C1 segment of cervical spinal cord (tissue), 14 donors: Measurements from ENCODE around the gene TMEM61.

ENCODE experiments used
- DNase-seq, 14 donors: peaks; one replicate each; lab custom pipeline; 2025; lab: John Stamatoyannopoulos, UW

Gene TMEM61

DNA sequence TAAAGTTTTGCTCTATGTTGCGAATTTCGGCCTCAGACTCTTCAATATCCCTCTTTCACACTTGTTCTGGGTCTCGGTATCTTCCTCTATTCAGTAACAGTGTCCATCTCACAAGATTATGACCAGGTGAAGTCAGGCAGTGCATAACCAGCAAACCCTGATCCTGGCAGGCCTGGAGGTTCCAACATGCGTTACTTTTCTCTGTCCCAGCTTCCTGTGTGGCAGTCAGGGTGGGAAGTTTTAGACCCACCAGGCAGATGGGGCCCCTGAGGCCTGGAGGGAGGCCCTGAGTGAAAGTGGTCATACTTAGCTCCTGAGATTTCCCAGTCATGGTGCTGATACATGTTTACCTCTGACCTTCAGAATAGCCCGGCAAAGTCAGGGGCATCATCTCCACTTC is 5.1 kb downstream of the TMEM61 start:
- no peak for DNase-seq

DNA sequence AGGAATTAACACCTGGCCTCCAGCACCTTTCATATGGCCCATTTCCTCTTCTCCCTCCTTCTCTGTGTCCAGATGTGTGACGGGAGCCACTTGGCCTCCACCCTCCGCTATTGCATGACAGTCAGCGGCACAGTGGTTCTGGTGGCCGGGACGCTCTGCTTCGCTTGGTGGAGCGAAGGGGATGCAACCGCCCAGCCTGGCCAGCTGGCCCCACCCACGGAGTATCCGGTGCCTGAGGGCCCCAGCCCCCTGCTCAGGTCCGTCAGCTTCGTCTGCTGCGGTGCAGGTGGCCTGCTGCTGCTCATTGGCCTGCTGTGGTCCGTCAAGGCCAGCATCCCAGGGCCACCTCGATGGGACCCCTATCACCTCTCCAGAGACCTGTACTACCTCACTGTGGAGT is 5.6 kb downstream of the TMEM61 start:
- no peak for DNase-seq

DNA sequence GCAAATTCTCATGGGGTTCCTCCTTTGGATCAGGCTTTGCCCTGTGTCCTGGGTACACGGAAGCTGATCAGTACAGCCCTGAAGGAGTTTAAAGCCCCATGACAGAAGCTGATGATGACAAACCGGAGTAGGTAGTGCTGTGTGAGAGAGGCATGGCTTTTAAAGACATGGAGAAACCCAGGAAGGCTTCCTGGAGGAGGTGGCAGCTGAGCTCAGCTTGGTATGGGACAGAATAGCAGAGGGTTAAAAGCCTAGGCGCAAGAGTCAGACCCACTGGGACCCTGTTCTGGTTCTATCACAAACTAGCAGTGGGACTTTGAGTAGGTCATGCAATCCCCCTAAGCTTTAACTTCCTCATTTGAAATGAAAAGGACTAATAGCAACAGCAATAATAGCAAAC is 6.1 kb downstream of the TMEM61 start:
- no peak for DNase-seq

DNA sequence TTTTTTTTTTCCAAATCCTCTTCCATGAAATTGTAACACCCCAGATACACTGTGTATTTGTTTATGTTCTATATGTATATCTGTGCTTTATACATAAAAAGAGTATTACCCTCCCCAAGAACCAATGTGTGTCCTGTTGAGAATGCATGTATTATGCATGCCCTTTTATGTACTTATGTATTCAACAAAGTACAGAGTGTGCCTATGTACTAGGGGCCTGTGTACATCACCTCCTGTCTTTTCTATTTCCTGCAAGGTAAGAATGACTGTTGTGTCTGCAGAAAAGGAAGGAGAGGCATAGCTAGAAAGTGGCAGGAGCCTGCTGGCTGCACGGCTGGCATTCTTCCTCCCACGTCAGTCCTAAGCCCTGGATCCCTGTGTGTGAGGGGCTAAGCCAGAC is 7.0 kb downstream of the TMEM61 start:
- no peak for DNase-seq

DNA sequence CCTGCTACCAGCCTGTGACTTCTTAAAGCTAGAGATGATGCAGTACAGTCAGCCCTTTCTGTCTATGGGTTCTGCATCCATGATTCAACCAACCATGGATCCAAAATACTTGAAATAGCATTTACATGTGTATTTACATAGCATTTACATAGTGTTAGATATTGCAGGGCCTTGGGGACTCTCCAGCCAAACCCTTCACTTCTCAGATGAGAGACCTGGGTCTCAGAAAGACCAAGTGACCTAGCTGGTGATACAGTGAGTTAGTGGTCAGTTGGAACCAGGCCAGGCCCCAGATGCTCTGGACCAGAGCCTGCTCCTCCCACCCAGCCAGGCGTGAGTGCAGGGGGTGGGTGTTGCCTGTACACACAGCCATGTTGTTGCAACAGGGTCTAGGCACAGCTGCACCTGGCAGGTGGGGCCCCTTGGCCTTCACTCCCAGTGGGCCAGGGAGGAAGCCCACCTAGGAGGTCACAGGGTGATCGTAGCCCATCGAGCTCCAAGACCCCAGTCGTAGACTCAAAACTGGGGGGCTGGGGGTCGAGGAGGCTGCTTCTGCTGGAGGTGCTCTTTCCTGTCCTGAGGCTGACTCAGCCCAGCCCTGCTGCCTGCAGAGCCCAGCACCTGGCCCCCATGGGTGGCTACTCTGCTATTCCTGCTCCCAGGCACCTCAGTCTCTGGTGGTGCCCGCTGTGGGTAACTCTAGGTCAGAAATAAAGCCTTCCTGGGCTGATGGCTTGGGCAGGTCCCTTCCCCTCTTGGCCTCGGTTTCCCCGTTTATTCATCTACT is 7.7 kb downstream of the TMEM61 start:
- no peak for DNase-seq

DNA sequence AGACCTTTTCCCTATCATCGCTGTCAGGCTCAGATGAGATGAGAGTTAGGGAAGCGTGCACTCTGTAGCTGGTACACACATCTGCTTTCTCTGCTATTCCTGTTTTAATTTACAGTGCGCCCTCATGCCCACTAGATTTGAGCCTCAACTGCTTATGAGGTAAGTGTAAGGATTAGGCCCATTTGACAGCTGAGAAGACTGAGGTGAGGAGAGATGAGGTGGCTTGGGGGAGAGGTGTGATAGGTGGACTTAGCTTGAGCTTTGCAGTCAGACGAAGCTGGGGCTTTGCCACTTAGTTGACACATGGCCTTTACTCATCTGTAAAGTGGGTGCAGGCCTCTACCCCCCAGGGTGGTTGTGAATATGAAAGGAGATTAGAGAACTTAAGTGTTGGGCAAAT is 8.5 kb downstream of the TMEM61 start:
- no peak for DNase-seq

DNA sequence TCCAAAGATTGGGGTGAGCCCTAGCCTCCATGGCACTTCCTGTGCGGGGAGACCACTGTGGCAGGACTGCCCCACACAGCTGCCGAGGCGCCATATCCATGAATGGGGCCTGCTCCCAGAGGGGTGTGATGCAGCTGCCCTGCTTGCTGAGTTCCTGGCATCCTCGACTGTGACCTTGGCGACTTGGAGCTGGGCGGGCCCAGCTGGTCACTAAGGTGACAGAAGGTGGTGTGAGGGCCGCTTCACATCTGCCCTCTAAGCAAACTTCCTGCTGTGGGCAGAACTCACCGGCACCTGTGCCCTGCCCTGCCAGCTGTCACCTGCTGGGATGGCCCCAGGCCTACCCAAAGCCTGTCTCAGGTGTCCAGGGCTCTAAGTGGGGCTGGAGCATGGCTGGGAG is 9.0 kb downstream of the TMEM61 start:
- peak in 1 of 14 donors; percentile 15 for DNase-seq

DNA sequence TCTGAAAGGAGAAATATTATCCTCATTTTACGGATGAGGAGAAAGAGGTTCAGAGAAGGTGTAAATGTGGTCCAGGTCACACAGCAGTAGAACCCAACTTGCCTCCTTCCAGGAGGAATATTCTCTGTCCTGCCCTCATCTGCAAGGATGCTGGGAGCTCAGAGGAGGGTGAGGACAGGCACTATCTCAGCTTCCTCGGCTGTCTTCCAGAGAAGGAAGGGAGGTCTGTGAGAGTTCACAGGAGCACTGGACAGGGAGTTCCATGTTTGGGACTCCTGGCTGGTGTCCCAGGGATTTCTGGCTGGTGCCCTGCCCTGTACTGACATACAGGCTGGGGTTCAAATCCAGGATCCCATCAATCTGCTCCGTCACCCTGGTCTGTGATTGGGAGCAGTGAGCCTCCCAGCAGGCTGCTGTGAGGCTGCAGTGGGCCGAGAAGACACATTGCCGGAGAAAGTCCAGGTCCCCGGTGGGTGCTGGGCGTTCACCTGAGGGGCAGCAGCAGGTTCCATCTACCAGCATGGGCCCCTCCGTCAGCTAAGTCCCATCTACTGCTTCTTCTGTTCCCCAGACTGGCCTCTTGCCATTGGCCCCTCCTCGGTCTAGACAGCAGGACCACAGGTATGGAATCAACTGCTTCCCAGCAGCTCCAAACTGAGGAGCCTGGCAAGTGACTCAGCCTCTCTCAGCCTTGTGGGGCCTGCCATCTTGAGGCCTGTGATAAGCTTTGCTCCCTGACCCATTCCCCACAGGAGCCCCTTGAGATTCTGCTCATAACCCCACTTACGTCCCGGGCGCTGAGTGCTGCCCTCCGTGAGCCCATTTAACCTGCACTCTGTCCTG is 9.8 kb downstream of the TMEM61 start:
- DNase-seq = no peak

DNA sequence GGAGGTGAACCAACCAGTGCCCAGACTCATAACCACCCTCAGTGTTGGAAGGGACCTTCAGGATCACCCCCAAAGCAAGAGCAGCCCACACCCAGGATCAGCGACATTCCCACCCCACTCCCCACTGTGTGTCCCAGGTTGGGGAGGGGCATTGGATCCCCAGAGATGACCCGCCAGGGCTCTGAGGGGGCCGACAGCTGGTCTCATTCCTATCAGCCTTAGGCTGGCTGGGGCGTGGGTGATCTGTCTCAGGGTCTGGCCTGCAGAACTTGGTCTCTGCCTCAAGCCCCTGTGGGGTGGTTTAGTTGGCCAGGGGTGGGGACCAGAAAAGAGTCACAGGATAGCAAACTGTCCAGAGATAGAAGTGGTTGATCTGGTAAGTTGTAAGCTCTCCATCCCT is 10.5 kb downstream of the TMEM61 start:
- no peak for DNase-seq

DNA sequence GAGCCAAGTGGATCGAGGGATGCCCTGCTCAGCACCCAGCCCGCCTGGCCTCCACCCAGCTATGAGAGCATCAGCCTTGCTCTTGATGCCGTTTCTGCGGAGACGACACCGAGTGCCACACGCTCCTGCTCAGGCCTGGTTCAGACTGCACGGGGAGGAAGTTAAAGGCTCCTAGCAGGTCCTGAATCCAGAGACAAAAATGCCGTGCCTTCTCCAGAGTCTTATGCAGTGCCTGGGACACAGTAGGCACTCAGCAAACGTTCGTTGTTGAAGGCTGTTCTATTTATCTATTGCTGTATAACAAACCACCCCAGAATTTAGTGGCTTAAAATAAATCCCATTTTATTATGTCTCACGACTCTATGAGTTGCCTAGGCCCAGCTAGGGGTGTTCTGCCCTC is 11.5 kb downstream of the TMEM61 start:
- DNase-seq = no peak

DNA sequence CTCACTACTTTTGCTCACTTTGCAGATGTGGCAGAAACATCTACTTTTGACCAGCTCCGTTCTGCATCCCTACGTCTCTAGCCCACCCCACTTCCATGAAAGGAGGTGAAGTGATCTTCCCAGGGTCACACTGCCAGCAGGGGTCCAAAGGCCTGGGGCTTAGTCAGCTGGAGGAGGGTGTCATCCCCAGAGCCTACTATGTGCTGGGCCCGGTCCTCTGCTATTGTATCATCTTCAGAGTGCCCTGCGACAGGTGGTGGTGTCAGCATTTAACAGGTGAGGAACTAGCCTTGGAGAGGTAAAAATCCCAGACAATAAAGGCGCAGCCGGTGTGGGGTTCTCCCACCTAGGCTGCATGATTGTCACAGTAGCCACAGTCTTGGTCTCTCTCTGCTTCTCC is 12.7 kb downstream of the TMEM61 start:
- DNase-seq = no peak

DNA sequence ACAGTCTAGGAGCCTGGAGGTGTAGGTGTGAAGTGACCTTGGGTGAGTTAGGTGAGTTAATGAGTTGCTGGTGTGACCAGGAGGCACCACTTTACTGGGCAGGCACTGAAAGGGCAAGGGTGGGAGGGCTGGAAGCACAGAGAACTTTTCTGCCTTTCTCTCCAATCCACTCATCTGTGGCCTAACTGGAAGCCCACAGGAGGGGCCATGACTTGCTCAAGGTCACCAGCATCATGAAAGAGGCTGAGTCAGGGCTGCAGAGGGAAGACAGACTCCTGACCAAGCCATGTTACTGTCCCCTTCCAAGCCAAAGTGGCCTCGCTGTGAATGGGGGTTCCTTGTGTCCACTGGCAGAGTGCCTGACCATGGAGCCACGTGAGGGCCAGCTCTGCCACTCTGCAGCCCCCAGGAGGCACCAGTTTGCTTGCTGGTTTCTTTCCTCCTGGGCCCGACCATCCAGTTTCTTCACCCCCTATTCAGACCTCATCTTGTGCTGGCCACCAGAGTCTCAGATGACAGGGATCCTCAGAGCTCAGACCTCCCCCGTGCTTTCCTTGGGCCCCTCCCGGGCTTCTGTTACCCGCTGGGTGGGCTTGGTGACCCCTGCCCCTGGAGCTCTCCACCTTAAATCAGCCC is 14.0 kb downstream of the TMEM61 start:
- DNase-seq = no peak

DNA sequence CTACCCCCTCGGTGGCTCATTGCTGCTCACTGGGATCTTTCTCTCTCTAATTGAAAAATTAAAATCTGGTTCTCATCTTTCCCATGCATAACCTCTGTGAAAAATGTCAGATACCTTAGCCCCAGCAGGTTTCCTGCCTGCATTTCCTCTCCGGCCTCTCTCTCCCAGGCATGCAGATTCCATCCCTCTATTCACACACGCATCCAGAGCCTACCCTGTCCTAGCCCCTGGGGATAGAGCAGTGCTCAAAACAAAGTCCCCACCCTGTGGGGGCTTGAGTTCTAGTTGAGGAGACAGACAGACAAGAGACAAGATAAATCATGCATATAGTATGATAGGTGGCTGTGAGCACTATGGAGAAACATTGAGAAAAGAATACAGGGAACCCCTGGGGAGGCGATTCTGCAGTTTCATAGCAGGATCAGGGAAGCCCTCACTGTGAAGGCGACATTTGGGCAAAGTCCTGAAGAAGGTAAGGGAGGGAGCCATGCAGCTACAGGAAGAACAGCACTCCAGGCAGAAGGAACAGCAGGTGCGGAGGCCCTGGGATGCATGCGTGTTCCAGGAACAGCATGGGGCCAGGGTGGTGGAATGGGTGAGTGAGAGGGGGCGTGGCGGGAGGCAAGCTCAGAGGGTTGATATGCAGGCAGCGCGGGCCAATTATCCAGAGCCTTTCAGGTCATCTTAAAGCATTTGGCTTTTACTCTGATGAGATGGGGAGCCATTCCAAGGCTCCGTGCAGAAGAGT is 14.8 kb downstream of the TMEM61 start:
- DNase-seq = no peak

DNA sequence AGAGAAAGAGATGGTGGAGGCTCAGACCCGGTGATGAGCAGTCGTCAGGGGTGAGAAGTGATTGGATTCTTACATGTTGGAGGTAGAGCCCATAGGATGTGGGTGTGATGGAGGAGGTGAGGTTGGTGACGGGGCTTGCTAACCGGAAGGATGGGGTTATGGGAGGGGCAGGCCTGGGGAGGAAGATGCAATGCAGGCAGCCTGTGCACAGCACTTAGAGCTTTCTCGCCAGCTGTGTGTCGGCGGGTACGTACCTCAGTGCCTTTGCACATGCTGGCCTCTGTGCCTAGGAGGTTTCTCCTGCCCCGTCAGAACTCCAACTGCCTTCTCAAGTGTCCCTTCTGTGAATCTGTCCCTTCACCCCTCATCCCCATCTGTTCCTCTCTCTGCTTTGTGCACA is 15.4 kb downstream of the TMEM61 start:
- DNase-seq = no peak

DNA sequence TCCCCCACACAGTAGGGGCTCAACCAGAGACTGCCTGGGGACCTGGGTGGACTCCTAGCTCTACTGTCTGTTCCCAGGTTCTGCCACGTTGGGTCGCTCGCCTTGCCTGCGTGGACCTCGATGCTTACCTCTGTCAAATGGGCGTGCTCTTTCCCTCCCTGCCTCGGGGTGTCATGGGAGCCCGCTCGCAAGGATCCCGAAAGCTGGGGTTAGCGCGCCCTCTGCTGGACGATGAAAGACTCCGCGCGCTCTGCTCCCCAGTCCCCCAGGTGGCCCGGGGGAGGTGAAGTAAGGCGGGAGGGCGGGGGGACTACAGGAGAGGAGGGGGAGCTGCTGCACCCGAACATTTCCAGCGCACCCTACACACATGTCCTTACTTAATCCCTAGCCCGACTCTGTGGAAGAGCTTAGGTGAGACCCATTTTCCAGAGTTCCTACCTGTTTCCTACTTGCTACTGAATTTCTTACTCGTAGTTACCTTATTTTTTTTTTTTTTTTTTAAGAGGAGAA is 16.0 kb downstream of the TMEM61 start:
- DNase-seq = peak in 11 of 14 donors; percentile 2 to 56 (median 34)

DNA sequence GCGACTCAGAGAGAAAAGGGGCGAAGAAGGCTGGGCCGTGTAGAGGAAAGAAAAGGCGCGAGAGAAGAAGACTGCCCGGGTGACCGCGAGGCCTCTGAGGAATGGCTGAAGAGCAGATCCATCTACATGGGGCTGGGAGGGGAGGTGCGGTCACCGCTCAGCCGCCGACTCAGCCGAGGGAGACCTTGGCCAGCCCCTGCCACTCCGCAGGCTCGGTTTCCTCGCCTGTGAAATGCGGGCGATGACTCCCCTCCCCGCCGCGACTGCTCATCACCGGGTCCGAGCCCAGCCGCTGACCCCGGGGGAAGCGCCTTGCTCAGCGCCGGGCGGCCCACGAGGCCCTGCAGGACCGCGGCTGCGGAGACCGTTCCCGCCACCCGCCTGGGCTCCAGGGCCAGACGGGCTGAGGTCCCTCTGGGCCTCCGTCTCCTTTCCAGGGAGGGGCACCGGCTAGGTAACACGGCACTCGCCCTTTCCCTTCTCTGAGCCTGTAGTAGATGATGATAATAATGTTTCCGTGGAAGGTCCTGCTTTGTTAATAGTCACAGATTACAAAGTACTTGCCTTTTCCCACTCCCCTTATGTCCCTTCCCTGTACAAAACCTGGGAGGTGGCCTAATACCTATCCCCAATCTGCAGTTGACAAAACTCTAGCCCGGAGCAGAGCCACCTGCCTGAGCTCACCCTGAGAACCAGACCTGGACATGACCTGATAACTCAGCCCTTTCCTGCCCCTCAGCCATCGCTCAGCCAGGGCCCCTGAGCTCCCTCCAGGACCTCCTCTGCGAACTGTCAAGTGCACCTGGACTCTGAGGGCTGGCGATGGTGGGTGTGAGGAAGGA is 16.7 kb downstream of the TMEM61 start:
- DNase-seq = no peak

DNA sequence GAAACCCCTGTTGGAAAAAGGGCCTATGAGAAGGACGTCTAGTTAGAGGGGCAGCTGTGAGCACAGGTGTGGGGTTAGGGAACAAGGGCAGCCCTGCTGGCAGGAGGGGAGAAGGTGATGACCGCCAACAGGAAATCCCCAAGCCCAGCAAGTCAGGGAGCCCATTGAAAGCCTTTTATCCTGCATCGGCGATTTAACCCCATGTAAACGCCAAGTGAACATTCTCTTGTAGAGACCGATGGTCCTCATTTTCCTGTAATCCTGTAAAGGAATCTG is 17.2 kb downstream of the TMEM61 start:
- no peak for DNase-seq

DNA sequence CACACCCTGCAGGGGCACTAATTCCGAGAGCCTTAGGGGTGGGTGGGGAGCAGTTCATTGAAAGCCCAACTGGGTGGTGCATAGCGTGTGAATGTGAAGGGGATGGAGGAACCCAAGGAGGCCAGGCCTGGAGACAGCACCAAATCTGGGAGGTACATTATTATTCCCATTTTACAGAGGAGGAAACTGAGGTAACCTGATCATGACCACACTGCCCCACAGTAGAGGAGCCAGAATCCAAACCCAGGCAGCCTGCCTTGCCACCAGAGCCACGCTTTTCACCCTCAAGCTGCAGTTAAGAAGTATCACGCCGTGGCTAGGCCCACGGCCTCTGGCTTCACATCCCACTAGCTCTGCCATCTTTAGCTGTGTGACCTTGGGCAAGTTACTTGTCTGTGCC is 17.7 kb downstream of the TMEM61 start:
- DNase-seq = no peak

DNA sequence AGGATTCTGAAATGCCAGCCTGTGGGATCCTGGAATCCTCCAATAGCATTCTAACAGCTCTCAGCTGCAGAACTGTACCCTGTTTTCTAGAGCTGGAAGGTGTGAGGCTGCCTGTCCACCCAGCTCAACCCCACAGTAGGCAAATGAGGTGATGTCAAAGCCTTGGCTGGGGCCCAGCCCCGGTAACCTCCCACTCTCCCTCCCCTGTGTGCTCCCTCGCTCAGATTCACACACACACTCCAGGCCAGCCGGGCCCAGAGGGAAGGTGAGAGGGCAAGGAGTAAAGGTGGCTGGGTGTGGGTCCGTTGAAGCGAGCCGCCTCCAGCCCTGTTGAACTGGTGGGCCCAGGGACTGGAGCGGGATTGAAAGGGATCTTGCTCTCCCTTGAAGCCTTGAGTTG is 18.2 kb downstream of the TMEM61 start, which contains the start of gene BSND:
TSS of gene BSND (plus strand) at position 257 of the 400 bp plus-strand sequence. CDS start 254 bp downstream, outside the sequence.
- no peak for DNase-seq

DNA sequence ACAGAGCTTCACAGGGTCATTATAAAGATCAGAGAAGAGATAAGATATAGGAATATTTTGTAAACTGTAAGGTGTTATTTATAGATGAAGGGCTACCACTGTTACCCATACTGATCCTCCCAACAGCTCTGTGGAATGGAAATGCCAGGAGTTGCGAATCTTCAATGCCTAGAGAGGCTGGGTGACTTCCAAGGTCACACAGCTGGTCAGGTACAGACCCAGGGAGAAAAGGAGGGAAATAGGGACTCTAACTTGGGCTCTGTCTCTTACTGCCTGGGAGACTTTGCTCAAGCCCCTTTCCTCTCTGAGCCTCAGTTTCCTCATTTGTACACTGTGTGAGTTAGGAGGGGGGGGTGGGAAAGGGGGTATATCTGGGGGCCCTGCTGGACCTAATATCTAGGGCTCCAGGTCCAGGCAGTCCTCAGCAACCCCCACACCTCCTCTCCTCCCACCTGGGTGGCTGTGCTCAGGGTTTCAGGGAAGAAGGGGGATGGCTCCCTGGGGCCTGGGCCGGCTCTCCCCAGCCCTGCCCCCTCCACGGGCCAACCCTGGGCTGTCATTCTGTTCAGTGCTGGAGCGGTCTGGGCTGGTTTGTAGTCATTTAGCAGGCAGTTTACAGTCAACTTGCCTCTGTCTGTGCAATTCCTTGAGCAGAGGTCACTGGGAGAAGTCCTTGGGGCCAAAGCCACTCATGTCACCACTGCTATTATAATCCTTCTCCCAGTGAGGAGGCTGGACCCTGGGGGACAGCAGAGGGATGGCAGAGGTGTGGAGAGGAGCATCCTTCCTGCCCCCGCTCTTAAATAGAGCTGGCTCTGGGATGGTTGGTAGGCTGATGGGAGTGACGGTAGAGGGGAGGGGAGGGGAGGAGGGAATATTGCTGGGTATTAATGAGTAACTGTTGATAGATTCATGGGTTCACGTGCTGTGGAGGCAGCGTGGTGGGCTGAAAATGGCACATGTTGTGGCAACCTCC is 20.0 kb downstream of the TMEM61 start:
- no peak for DNase-seq
